Inferior parietal cortex (tissue), 1 donor: Measurements from ENCODE around the gene PIMREG.

Source experiments
- DNase-seq: peaks from one replicate; pipeline ENCODE4 v3.0.0-alpha.2; 2016; ENCODE audit errors: extremely low spot score

PIMREG gene

DNA sequence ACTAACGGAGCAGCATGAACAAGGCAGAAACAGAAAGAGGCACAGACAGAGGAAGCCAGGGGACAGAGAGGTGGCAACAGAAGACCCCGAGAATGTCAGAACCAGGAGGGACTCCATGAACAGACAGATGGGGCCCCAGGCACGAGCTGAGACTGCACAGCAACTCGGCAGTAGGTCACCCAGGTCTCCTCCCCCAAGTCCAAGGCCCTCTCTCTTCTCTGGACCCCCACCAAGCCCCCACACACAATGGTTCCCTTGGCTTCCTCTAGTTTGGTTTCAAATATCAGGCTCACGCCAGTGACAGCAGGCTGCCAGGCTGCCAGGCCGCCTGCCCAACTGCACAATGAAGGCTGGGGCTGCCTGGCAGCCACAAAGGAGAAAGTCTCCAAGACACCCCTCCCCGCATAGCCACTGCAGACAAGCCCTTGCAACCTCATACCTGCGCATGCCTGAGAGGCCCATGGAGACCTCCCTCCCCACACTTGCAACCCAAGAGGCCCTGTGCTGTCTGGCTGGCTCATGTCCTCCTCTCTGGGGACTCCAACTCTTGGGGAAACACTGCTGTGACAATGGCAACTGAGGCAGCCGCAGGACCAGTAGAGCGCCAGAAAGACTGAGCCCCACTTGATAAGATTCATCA lies 54.8 kb downstream of the PIMREG start:
- no peak for DNase-seq
